GM20000 (cell line): ENCODE measurements around the gene OR7D2.

Experiments used
- DNase-seq: peaks from one replicate; pipeline ENCODE4 v3.0.0; 2012; ENCODE audit warnings: low spot score
- TF ChIP-seq, protein P1 (sequence below): IDR thresholded peaks from 2 replicates; pipeline ENCODE4 v1.5.1; 2012; ENCODE audit warnings: mild to moderate bottlenecking, control low read depth; ENCODE audit errors: extremely low read depth, missing control alignments

The OR7D2 gene

GRCh38 chr19:9161427-9161826 lies 17.4 kb upstream of the OR7D2 start:
- TF ChIP-seq, protein P1, sequence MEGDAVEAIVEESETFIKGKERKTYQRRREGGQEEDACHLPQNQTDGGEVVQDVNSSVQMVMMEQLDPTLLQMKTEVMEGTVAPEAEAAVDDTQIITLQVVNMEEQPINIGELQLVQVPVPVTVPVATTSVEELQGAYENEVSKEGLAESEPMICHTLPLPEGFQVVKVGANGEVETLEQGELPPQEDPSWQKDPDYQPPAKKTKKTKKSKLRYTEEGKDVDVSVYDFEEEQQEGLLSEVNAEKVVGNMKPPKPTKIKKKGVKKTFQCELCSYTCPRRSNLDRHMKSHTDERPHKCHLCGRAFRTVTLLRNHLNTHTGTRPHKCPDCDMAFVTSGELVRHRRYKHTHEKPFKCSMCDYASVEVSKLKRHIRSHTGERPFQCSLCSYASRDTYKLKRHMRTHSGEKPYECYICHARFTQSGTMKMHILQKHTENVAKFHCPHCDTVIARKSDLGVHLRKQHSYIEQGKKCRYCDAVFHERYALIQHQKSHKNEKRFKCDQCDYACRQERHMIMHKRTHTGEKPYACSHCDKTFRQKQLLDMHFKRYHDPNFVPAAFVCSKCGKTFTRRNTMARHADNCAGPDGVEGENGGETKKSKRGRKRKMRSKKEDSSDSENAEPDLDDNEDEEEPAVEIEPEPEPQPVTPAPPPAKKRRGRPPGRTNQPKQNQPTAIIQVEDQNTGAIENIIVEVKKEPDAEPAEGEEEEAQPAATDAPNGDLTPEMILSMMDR = no peak
- DNase-seq = no peak

DNA sequence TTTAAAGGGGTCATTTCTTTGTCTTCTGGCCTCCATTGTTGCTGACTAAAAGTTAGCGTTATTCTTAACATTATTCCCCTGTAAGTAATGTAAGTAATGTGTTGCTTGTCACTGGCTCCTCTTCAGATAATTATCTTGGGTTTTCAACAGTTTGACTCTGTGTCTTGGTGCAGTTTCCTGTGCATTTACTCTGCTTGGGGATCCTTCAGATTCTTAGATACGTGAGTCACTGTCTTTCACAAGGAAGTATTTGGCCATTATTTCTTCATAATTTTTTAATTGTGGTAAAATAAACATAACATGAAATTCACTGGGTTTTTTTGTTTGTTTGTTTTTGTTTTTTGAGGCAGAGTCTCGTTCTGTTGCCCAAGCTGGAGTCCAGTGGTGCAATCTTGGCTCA lies 13.5 kb upstream of the OR7D2 start:
- DNase-seq = no peak
- TF ChIP-seq, protein P1 = no peak

GRCh38 chr19:9166846-9167245 lies 11.9 kb upstream of the OR7D2 start:
- TF ChIP-seq, protein P1 = no peak
- DNase-seq = no peak

- TF ChIP-seq, protein P1 = no peak
- no peak for DNase-seq
These were observed 7.3 kb upstream of the OR7D2 start for GRCh38 chr19:9171393-9171991.

- TF ChIP-seq, protein P1 = no peak
- DNase-seq = no peak
These were observed 3.5 kb upstream of the OR7D2 start for GRCh38 chr19:9175326-9175725.

GRCh38 chr19:9183000-9183399 lies 4.2 kb downstream of the OR7D2 start:
- DNase-seq = no peak
- TF ChIP-seq, protein P1 = no peak

- DNase-seq = no peak
- TF ChIP-seq, protein P1 = no peak
These were observed 8.4 kb downstream of the OR7D2 start for GRCh38 chr19:9187191-9187590.
